ENCODE data around the gene MDM2.

The MDM2 gene

DNA sequence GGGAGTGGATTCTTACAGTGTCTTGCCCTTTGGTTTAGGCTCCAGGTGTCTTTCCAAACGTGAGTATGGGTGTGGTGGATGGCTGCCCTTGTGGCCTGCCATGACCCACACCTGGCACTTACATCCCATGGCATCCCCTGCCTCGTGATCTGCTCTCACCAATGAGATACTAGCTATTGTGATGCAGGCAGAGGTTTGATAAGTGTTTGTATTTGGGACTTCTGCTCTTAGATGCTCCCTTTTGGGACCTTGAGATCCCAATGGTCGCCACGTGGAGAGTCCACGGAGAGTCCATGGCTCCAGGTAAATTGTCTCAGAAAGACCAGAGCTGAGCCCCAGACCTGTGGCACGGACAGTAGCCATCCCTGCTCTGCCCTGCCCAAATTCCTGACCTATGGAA, 62.5 kb downstream of the MDM2 start:
- Histone ChIP-seq H3K9ac (ENCODE audit: low read length in 5 of 5) (no peak overlapping the region), H3K4me1 (ENCODE audit: control insufficient read depth in 5 of 5, insufficient read depth in 5 of 5, low read length in 5 of 5) (no peaks in the 10 kb centered on the region), H3K4me3 (ENCODE audit: low read depth in 1 of 5, low read length in 5 of 5) (no peak overlapping the region), H3K27me3 (ENCODE audit: control insufficient read depth in 5 of 5, insufficient read depth in 4 of 5, low read length in 5 of 5) (no peaks in the 10 kb centered on the region), H3K36me3 (ENCODE audit: control insufficient read depth in 5 of 5, insufficient read depth in 5 of 5, low read length in 5 of 5) (peaks cover 33 to 77% (median 66%) of the 10 kb centered on the region in 5 donors), H3K27ac (ENCODE audit: low read depth, low read length) (no peak overlapping the region), H3K9me3 (ENCODE audit: control insufficient read depth in 5 of 5, low read length in 5 of 5) (no peaks in the 10 kb centered on the region)

DNA sequence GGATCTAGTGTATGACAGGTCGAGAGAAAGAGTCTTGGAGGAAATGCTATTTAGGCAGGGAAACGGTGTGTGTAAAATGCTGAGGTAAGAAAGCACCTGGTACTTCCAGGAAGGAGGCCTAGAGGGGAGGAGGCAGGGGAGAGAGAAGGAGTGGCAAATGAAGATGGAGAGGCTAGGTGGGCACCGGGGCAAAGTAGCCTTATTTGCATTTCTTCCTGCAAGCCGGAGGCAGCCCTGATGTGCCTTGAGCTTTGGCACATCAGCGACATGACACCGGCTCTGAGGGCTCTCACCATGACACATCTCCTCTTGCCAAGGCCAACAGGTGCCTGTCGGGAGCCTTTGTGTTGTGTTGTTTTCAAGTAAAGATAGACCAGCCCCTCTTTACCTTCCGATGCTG, 63.4 kb downstream of the MDM2 start:
- Histone ChIP-seq H3K27me3 (ENCODE audit: control insufficient read depth in 5 of 5, insufficient read depth in 4 of 5, low read length in 5 of 5) (no peaks in the 10 kb centered on the region), H3K9me3 (ENCODE audit: control insufficient read depth in 5 of 5, low read length in 5 of 5) (no peaks in the 10 kb centered on the region), H3K4me3 (ENCODE audit: low read depth in 1 of 5, low read length in 5 of 5) (no peak overlapping the region), H3K4me1 (ENCODE audit: control insufficient read depth in 5 of 5, insufficient read depth in 5 of 5, low read length in 5 of 5) (peaks cover 0 to 5% (median 3%) of the 10 kb centered on the region in 5 donors), H3K9ac (ENCODE audit: low read length in 5 of 5) (no peak overlapping the region), H3K36me3 (ENCODE audit: control insufficient read depth in 5 of 5, insufficient read depth in 5 of 5, low read length in 5 of 5) (peaks cover 29 to 68% (median 57%) of the 10 kb centered on the region in 5 donors), H3K27ac (ENCODE audit: low read depth, low read length) (no peak overlapping the region)

DNA sequence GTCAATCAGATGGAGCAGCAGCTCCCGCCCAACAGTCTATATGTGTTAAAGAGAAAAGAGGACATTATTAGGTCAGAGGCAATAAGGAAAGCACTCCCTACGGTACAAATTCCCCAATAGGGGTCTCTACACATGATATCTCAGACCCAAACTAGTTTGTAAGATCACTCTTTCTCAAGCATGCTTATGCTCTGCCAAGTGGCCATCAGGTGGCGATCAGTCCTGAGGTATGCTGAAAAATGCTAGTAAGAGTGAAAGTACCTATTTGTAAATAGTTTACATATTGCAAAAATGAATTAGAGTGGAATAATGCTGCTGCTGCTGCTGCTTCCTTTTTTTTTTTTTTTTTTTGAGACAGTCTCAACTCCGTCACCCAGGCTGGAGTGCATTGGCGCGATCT, 63.9 kb downstream of the MDM2 start:
- Histone ChIP-seq H3K27ac (ENCODE audit: low read depth, low read length) (no peak overlapping the region), H3K36me3 (ENCODE audit: control insufficient read depth in 5 of 5, insufficient read depth in 5 of 5, low read length in 5 of 5) (peaks cover 24 to 62% (median 52%) of the 10 kb centered on the region in 5 donors), H3K27me3 (ENCODE audit: control insufficient read depth in 5 of 5, insufficient read depth in 4 of 5, low read length in 5 of 5) (no peaks in the 10 kb centered on the region), H3K4me1 (ENCODE audit: control insufficient read depth in 5 of 5, insufficient read depth in 5 of 5, low read length in 5 of 5) (peaks cover 0 to 10% (median 9%) of the 10 kb centered on the region in 5 donors), H3K4me3 (ENCODE audit: low read depth in 1 of 5, low read length in 5 of 5) (no peak overlapping the region), H3K9ac (ENCODE audit: low read length in 5 of 5) (no peak overlapping the region), H3K9me3 (ENCODE audit: control insufficient read depth in 5 of 5, low read length in 5 of 5) (no peaks in the 10 kb centered on the region)

- peaks cover 30 to 53% (median 40%) of the 10 kb centered on the region in 5 donors for H3K36me3 ChIP-seq (ENCODE audit: control insufficient read depth in 5 of 5, insufficient read depth in 5 of 5, low read length in 5 of 5)
- H3K27me3 ChIP-seq (ENCODE audit: control insufficient read depth in 5 of 5, insufficient read depth in 4 of 5, low read length in 5 of 5), result no peaks in the 10 kb centered on the region
- no peak overlapping the region for H3K4me3 ChIP-seq (ENCODE audit: low read depth in 1 of 5, low read length in 5 of 5)
- H3K9ac ChIP-seq (ENCODE audit: low read length in 5 of 5), result no peak overlapping the region
- peaks cover 0 to 12% (median 10%) of the 10 kb centered on the region in 5 donors for H3K4me1 ChIP-seq (ENCODE audit: control insufficient read depth in 5 of 5, insufficient read depth in 5 of 5, low read length in 5 of 5)
- no peaks in the 10 kb centered on the region for H3K9me3 ChIP-seq (ENCODE audit: control insufficient read depth in 5 of 5, low read length in 5 of 5)
- H3K27ac ChIP-seq (ENCODE audit: low read depth, low read length), result no peak overlapping the region
Observed at GRCh38 chr12:68873316-68873715, 65.3 kb downstream of the MDM2 start.

GRCh38 chr12:68876461-68876860, 68.5 kb downstream of the MDM2 start:
- H3K4me3 ChIP-seq (ENCODE audit: low read depth in 1 of 5, low read length in 5 of 5), result no peak overlapping the region
- peak overlapping the region; percentile 43 for H3K27ac ChIP-seq (ENCODE audit: low read depth, low read length)
- H3K36me3 ChIP-seq (ENCODE audit: control insufficient read depth in 5 of 5, insufficient read depth in 5 of 5, low read length in 5 of 5), result peaks cover 15 to 47% (median 24%) of the 10 kb centered on the region in 5 donors
- no peaks in the 10 kb centered on the region for H3K9me3 ChIP-seq (ENCODE audit: control insufficient read depth in 5 of 5, low read length in 5 of 5)
- no peaks in the 10 kb centered on the region for H3K27me3 ChIP-seq (ENCODE audit: control insufficient read depth in 5 of 5, insufficient read depth in 4 of 5, low read length in 5 of 5)
- peaks cover 0 to 12% (median 10%) of the 10 kb centered on the region in 5 donors for H3K4me1 ChIP-seq (ENCODE audit: control insufficient read depth in 5 of 5, insufficient read depth in 5 of 5, low read length in 5 of 5)
- H3K9ac ChIP-seq (ENCODE audit: low read length in 5 of 5), result peak overlapping the region in 1 of 5 donors; percentile 40

DNA sequence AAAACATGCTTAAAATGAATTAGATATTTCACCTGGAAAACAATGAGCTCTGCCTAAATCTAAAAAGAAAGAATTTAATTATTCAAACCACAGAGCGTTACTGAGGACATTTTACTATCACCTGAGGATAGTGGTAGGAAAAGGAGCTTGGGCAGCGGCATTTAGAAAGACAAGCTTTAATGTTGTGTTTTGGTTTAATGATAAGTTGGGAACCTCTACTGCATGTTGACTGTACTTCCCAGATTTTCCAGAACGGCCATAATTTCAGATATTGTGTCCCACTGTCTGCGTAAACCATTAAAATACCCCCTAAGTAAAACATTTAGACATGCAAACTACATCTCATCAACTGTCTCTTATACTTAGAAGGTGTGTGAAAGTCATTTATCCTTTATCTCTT, 69.6 kb downstream of the MDM2 start:
- peaks cover 13 to 45% (median 31%) of the 10 kb centered on the region in 5 donors for H3K36me3 ChIP-seq (ENCODE audit: control insufficient read depth in 5 of 5, insufficient read depth in 5 of 5, low read length in 5 of 5)
- H3K9me3 ChIP-seq (ENCODE audit: control insufficient read depth in 5 of 5, low read length in 5 of 5), result no peaks in the 10 kb centered on the region
- H3K4me1 ChIP-seq (ENCODE audit: control insufficient read depth in 5 of 5, insufficient read depth in 5 of 5, low read length in 5 of 5), result peaks cover 0 to 12% (median 10%) of the 10 kb centered on the region in 5 donors
- H3K27ac ChIP-seq (ENCODE audit: low read depth, low read length), result no peak overlapping the region
- H3K27me3 ChIP-seq (ENCODE audit: control insufficient read depth in 5 of 5, insufficient read depth in 4 of 5, low read length in 5 of 5), result no peaks in the 10 kb centered on the region
- H3K4me3 ChIP-seq (ENCODE audit: low read depth in 1 of 5, low read length in 5 of 5), result no peak overlapping the region
- no peak overlapping the region for H3K9ac ChIP-seq (ENCODE audit: low read length in 5 of 5)

GRCh38 chr12:68878283-68878682, 70.3 kb downstream of the MDM2 start:
- Histone ChIP-seq H3K36me3 (ENCODE audit: control insufficient read depth in 5 of 5, insufficient read depth in 5 of 5, low read length in 5 of 5) (peaks cover 14 to 52% (median 33%) of the 10 kb centered on the region in 5 donors), H3K4me3 (ENCODE audit: low read depth in 1 of 5, low read length in 5 of 5) (no peak overlapping the region), H3K9ac (ENCODE audit: low read length in 5 of 5) (no peak overlapping the region), H3K9me3 (ENCODE audit: control insufficient read depth in 5 of 5, low read length in 5 of 5) (no peaks in the 10 kb centered on the region), H3K4me1 (ENCODE audit: control insufficient read depth in 5 of 5, insufficient read depth in 5 of 5, low read length in 5 of 5) (peaks cover 0 to 12% (median 10%) of the 10 kb centered on the region in 5 donors), H3K27ac (ENCODE audit: low read depth, low read length) (no peak overlapping the region), H3K27me3 (ENCODE audit: control insufficient read depth in 5 of 5, insufficient read depth in 4 of 5, low read length in 5 of 5) (no peaks in the 10 kb centered on the region)

- no peak overlapping the region for H3K9ac ChIP-seq (ENCODE audit: low read length in 5 of 5)
- no peak overlapping the region for H3K4me3 ChIP-seq (ENCODE audit: low read depth in 1 of 5, low read length in 5 of 5)
Observed at GRCh38 chr12:68878846-68879245, 70.9 kb downstream of the MDM2 start.

GRCh38 chr12:68880660-68881325, 72.8 kb downstream of the MDM2 start:
- Histone ChIP-seq H3K27me3 (ENCODE audit: control insufficient read depth in 5 of 5, insufficient read depth in 4 of 5, low read length in 5 of 5) (no peaks in the 10 kb centered on the region), H3K4me3 (ENCODE audit: low read depth in 1 of 5, low read length in 5 of 5) (no peak overlapping the region), H3K9me3 (ENCODE audit: control insufficient read depth in 5 of 5, low read length in 5 of 5) (no peaks in the 10 kb centered on the region), H3K36me3 (ENCODE audit: control insufficient read depth in 5 of 5, insufficient read depth in 5 of 5, low read length in 5 of 5) (peaks cover 27 to 70% (median 41%) of the 10 kb centered on the region in 5 donors), H3K27ac (ENCODE audit: low read depth, low read length) (no peak overlapping the region), H3K4me1 (ENCODE audit: control insufficient read depth in 5 of 5, insufficient read depth in 5 of 5, low read length in 5 of 5) (peaks cover 0 to 12% (median 10%) of the 10 kb centered on the region in 5 donors), H3K9ac (ENCODE audit: low read length in 5 of 5) (no peak overlapping the region)

More at GRCh38 chr12:68878846-68879245, 70.9 kb downstream of the MDM2 start:
- Histone ChIP-seq H3K36me3 (ENCODE audit: control insufficient read depth in 5 of 5, insufficient read depth in 5 of 5, low read length in 5 of 5) (peaks cover 17 to 57% (median 33%) of the 10 kb centered on the region in 5 donors), H3K9me3 (ENCODE audit: control insufficient read depth in 5 of 5, low read length in 5 of 5) (no peaks in the 10 kb centered on the region), H3K27ac (ENCODE audit: low read depth, low read length) (no peak overlapping the region), H3K4me1 (ENCODE audit: control insufficient read depth in 5 of 5, insufficient read depth in 5 of 5, low read length in 5 of 5) (peaks cover 0 to 12% (median 10%) of the 10 kb centered on the region in 5 donors), H3K27me3 (ENCODE audit: control insufficient read depth in 5 of 5, insufficient read depth in 4 of 5, low read length in 5 of 5) (no peaks in the 10 kb centered on the region)

DNA sequence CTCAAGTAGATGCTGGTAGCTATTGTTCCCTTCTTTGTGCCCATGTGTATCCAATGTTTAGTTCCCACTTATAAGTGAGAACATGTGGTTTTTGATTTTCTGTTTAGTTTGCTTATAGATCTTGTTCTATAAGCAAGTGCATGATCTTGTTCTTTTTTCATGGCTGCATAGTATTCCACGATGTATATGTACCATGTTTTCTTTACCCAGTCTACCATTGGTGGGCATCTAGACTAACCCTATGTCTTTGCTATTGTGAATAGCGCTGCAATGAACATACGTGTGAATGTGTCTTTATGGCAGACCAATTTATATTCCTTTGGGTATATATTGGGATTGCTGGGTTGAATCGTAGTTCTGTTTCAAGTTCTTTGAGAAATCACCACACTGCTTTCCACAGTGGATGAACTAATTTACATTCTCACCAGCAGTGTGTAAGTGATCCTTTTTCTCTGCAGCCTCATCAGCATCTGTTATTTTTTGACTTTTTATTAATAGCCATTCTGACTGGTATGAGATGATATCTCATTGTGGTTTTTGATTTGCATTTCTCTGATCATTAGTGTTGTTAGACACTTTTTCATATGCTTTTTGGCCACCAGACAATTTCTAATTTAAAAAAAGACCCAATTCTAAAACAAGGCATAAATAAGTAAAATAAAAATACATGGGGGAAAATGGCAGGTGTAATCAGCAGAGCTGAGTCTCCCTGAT, 74.4 kb downstream of the MDM2 start:
- Histone ChIP-seq H3K4me3 (ENCODE audit: low read depth in 1 of 5, low read length in 5 of 5) (no peak overlapping the region), H3K9ac (ENCODE audit: low read length in 5 of 5) (no peak overlapping the region), H3K4me1 (ENCODE audit: control insufficient read depth in 5 of 5, insufficient read depth in 5 of 5, low read length in 5 of 5) (peaks cover 0 to 9% (median 4%) of the 10 kb centered on the region in 5 donors), H3K27ac (ENCODE audit: low read depth, low read length) (no peak overlapping the region), H3K9me3 (ENCODE audit: control insufficient read depth in 5 of 5, low read length in 5 of 5) (no peaks in the 10 kb centered on the region), H3K36me3 (ENCODE audit: control insufficient read depth in 5 of 5, insufficient read depth in 5 of 5, low read length in 5 of 5) (peaks cover 27 to 66% (median 41%) of the 10 kb centered on the region in 5 donors), H3K27me3 (ENCODE audit: control insufficient read depth in 5 of 5, insufficient read depth in 4 of 5, low read length in 5 of 5) (no peaks in the 10 kb centered on the region)

Data from subcutaneous abdominal adipose tissue (tissue), 5 donors.